ENCODE data around the gene MXD4. TPM values are rescaled to one million over a fixed set of nuclear protein-coding genes. Genes with fewer than 3 reads are reported as not detected.

MXD4 gene
- polyA plus RNA-seq, 1 experiment = 46.0 TPM

DNA sequence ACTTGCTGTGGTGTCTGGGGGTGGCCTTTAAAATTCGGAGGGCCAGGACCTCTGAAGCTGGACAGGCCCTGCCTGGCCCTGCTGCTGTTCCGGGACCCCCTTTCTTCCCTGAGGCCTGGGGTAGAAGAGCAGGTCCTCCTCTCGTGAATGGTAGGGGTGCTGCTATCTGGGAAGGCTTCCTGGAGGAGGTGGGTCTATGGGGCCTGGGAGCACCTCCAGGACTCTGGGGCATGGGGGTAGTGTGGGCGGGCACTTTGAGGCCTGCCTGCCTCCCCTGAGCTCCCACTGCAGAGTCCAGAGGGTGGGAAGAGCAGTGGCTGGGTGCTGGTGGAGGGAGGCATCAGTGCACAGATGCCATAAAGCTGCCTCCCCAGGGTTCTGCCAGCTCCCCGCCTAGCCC is 4.9 kb upstream of the MXD4 start:
- H3K27me3 ChIP-seq (ENCODE audit: control insufficient read depth, insufficient read depth, low read length) = peaks cover 2% of the 10 kb centered on the region
- ChIA-PET POLR2A (no interaction called here), CTCF (no interaction called here)
- TF ChIP-seq, protein P1, sequence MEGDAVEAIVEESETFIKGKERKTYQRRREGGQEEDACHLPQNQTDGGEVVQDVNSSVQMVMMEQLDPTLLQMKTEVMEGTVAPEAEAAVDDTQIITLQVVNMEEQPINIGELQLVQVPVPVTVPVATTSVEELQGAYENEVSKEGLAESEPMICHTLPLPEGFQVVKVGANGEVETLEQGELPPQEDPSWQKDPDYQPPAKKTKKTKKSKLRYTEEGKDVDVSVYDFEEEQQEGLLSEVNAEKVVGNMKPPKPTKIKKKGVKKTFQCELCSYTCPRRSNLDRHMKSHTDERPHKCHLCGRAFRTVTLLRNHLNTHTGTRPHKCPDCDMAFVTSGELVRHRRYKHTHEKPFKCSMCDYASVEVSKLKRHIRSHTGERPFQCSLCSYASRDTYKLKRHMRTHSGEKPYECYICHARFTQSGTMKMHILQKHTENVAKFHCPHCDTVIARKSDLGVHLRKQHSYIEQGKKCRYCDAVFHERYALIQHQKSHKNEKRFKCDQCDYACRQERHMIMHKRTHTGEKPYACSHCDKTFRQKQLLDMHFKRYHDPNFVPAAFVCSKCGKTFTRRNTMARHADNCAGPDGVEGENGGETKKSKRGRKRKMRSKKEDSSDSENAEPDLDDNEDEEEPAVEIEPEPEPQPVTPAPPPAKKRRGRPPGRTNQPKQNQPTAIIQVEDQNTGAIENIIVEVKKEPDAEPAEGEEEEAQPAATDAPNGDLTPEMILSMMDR (IDR thresholded peaks at IDR 0.05; ENCODE audit: low read depth, low read length) = no peak
- no peak for DNase-seq (ENCODE audit: low read depth, low spot score)
- no peak overlapping the region for H3K4me3 ChIP-seq (ENCODE audit: low read depth, low read length)
- H3K9me3 ChIP-seq (ENCODE audit: control insufficient read depth, insufficient read depth, low read length) = no peaks in the 10 kb centered on the region
- H3K27ac ChIP-seq (ENCODE audit: low read depth, low read length) = no peak overlapping the region

DNA sequence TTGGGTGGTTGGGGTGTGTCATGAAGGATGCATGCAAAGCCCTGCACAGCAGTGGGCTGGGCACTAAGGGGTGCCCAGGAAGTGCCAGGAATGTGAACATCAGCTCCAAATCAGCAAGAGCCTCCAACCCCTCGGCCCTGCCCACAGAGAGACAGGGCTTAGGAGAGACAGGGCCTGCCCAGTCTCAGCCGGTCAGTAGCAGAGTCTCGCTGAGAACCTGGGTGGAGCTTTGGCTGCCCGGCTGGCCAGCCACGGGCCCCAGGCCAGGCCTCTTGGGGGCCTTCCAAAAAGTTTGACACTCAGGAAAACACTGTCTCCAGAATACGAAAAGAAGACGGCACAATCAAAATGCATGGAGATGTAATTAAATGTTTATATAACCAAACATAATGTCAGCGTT is 4.3 kb upstream of the MXD4 start:
- CTCF ChIA-PET = no interaction called here
- no peak for DNase-seq (ENCODE audit: low read depth, low spot score)

DNA sequence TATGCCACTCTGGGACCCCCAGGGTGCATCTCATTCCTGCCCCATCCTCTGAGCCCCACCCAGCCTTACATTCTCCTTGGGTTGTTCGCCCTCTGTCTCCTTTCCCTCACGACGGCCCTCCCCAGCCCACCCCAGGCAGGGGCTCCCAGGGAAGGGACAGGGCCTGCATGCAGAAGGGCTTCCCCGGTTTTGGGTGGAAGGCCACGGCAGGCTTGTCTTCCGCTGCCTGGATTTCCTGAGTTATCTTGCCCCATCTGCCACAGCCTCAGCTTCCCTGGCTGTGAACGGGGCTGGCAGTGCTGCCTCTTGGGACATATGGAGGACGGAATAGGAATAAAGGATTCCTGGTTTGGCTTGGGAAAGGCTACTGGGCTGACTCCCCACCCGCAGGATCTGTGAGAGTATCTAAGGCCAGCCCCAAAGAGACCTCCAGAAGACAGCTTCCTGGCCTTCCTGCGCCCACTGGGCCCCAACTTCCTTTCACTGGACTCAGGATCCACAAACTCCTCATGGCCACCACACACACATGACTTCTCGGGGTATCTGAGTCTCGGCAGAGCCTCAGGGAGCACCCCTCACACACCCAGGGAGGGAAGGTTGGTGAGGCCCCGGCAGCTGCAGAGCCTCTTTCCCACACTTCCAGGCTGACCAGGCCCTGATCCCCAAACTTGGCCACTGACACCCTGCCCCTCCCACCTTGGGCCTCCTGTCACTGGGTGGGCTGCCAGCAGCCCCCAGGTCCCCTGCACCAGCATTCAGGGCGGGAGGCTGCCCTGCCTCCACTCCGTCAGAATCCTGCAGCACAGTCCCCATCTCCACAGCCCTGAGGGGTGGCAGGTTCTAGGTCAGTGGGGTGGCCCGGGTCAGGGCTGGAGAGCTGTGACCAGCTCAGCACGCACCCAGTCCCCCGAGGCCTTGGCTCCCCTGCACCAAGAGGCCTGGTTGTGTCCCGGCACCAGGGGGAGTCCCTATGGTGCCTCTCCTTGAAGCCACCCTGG is 3.5 kb upstream of the MXD4 start:
- Histone ChIP-seq H3K9me3 (ENCODE audit: control insufficient read depth, insufficient read depth, low read length) (no peaks in the 10 kb centered on the region; the same call in 1 of the 2 replicates), H3K4me3 (ENCODE audit: low read depth, low read length) (no peak overlapping the region), H3K27me3 (ENCODE audit: control insufficient read depth, insufficient read depth, low read length) (peaks cover 2% of the 10 kb centered on the region), H3K27ac (ENCODE audit: low read depth, low read length) (no peak overlapping the region)
- no peak for DNase-seq (ENCODE audit: low read depth, low spot score)
- CTCF ChIA-PET = no interaction called here
- TF ChIP-seq, protein P1 (IDR thresholded peaks at IDR 0.05; ENCODE audit: low read depth, low read length) = peak; percentile 11; the same call in 1 of the 2 replicates
- POLR2A ChIA-PET = interaction anchor here (0.6 kb wide), 1 partner anchor 48 kb away, joined by 3 read pairs; no protein-coding TSS in a partner anchor

More for the DNA sequence above, 4.3 kb upstream of the MXD4 start:
- POLR2A ChIA-PET = interaction anchor here (0.6 kb wide), 1 partner anchor 47 kb away, joined by 3 read pairs; no protein-coding TSS in a partner anchor
- Histone ChIP-seq H3K9me3 (ENCODE audit: control insufficient read depth, insufficient read depth, low read length) (no peaks in the 10 kb centered on the region; the same call in 1 of the 2 replicates), H3K27ac (ENCODE audit: low read depth, low read length) (no peak overlapping the region), H3K4me3 (ENCODE audit: low read depth, low read length) (no peak overlapping the region), H3K27me3 (ENCODE audit: control insufficient read depth, insufficient read depth, low read length) (peaks cover 2% of the 10 kb centered on the region)
- TF ChIP-seq, protein P1 (IDR thresholded peaks at IDR 0.05; ENCODE audit: low read depth, low read length) = no peak

- DNase-seq (ENCODE audit: low read depth, low spot score) = no peak
- Histone ChIP-seq H3K27me3 (ENCODE audit: control insufficient read depth, insufficient read depth, low read length) (peaks cover 2% of the 10 kb centered on the region), H3K4me3 (ENCODE audit: low read depth, low read length) (no peak overlapping the region), H3K9me3 (ENCODE audit: control insufficient read depth, insufficient read depth, low read length) (no peaks in the 10 kb centered on the region; the same call in 1 of the 2 replicates), H3K27ac (ENCODE audit: low read depth, low read length) (no peak overlapping the region)
- TF ChIP-seq, protein P1 (IDR thresholded peaks at IDR 0.05; ENCODE audit: low read depth, low read length) = no peak
- ChIA-PET POLR2A (interaction anchor here (0.6 kb wide), 1 partner anchor 67 kb away, joined by 3 read pairs; no protein-coding TSS in a partner anchor), CTCF (no interaction called here)
Measured at GRCh38 chr4:2264481-2265041, 2.7 kb upstream of the MXD4 start.

Data from AG04450 (cell line).